Stimulated activated CD4-positive, alpha-beta T cell treated with anti-CD3 and anti-CD28 coated beads, Interleukin-15, amount 100 ng/mL, for 1 hour (primary cell): Measurements from ENCODE around the gene INSIG1.
A peak's percentile ranks its signal among the peaks of the same experiment; 100 is the strongest.

ENCODE experiments used
- DNase-seq, 2 donors: peaks; one replicate each; pipeline ENCODE4 v3.0.0-alpha.2; 2020; ENCODE audit warnings: low read depth in 1 of 2, low spot score in 1 of 2

Gene INSIG1

GRCh38 chr7:155284496-155285274 is 13.0 kb upstream of the INSIG1 start:
- no peak for DNase-seq

GRCh38 chr7:155285423-155285822 is 12.3 kb upstream of the INSIG1 start:
- DNase-seq: no peak

GRCh38 chr7:155285833-155286232 is 11.8 kb upstream of the INSIG1 start:
- no peak for DNase-seq

- no peak for DNase-seq
Measured at GRCh38 chr7:155286686-155287085, 11.0 kb upstream of the INSIG1 start.

GRCh38 chr7:155287284-155287935 is 10.3 kb upstream of the INSIG1 start:
- no peak for DNase-seq

GRCh38 chr7:155288055-155288454 is 9.6 kb upstream of the INSIG1 start:
- DNase-seq: no peak

GRCh38 chr7:155289107-155289506 is 8.6 kb upstream of the INSIG1 start:
- DNase-seq: no peak

- DNase-seq: no peak
Measured at GRCh38 chr7:155289949-155290501, 7.7 kb upstream of the INSIG1 start.

- DNase-seq: no peak
Measured at GRCh38 chr7:155291045-155291530, 6.6 kb upstream of the INSIG1 start.

- DNase-seq: no peak
Measured at GRCh38 chr7:155291729-155292128, 5.9 kb upstream of the INSIG1 start.

- no peak for DNase-seq
Measured at GRCh38 chr7:155292680-155293226, 4.9 kb upstream of the INSIG1 start.

- no peak for DNase-seq
Measured at GRCh38 chr7:155293721-155294510, 3.8 kb upstream of the INSIG1 start.

- DNase-seq: no peak
Measured at GRCh38 chr7:155294511-155294778, 3.2 kb upstream of the INSIG1 start.

GRCh38 chr7:155295511-155295910 is 2.2 kb upstream of the INSIG1 start:
- no peak for DNase-seq

GRCh38 chr7:155296006-155296787 is 1.5 kb upstream of the INSIG1 start:
- DNase-seq: no peak

- DNase-seq: peak; percentile 71 to 73
Measured at GRCh38 chr7:155296788-155297516, 726 bp upstream of the INSIG1 start.

GRCh38 chr7:155298288-155298833 is 683 bp downstream of the INSIG1 start:
- no peak for DNase-seq

GRCh38 chr7:155298834-155299534 is 1.3 kb downstream of the INSIG1 start:
- DNase-seq: peak; percentile 87 to 92
